Right atrium auricular region (tissue), 2 donors: ENCODE data around the gene RNF4. TPM values are rescaled to one million over a fixed set of nuclear protein-coding genes. Genes with fewer than 3 reads are reported as not detected.

Source experiments
- DNase-seq: peaks from one replicate; pipeline ENCODE4 v3.0.0-alpha.2; 2019; ENCODE audit warnings: low spot score
- H3K27ac ChIP-seq, 2 donors: fragments of 200-600 bp; sonication (generic); 1 replicate in 1 of 2; 2 replicates in 1 of 2; pipeline ENCODE4 v1.5.1; 2016 to 2019
- H3K27me3 ChIP-seq, 2 donors: fragments of 200-600 bp; sonication (generic); one replicate each; pipeline versions ENCODE4 v1.5.1 to v1.6.0; 2017 to 2019
- H3K36me3 ChIP-seq: fragments of 200-600 bp; sonication (generic); one replicate; pipeline ENCODE4 v1.5.1; 2016
- H3K4me1 ChIP-seq, 2 donors: fragments of 200-600 bp; sonication (generic); one replicate each; pipeline versions ENCODE4 v1.5.1 to v1.6.0; 2017 to 2019
- H3K4me3 ChIP-seq, 2 donors: fragments of 200-600 bp; sonication (generic); 1 replicate in 1 of 2; 2 replicates in 1 of 2; pipeline ENCODE4 v1.5.1; 2017 to 2019; ENCODE audit warnings: mild to moderate bottlenecking in 1 of 2, moderate library complexity in 1 of 2
- H3K9me3 ChIP-seq, 2 donors: fragments of 200-600 bp; sonication (generic); one replicate each; pipeline ENCODE4 v1.5.1; 2019
- total RNA-seq, 2 donors: library from RNA; depleted of rRNA; stranded (reverse); fragments of >200 nt; gene quantifications; one replicate each; pipeline ENCODE4 v1.1.0, GENCODE V29; 2016
- TF ChIP-seq, protein P1 (sequence below), 2 donors: fragments of 200-600 bp; sonication (generic); IDR thresholded peaks; one replicate each; pipeline ENCODE4 v1.5.1; 2019; ENCODE audit warnings: antibody characterized with exemption in 2 of 2

The RNF4 gene
- total RNA-seq, 2 donors from 2014 or later, result 30.0 to 31.3 TPM

DNA sequence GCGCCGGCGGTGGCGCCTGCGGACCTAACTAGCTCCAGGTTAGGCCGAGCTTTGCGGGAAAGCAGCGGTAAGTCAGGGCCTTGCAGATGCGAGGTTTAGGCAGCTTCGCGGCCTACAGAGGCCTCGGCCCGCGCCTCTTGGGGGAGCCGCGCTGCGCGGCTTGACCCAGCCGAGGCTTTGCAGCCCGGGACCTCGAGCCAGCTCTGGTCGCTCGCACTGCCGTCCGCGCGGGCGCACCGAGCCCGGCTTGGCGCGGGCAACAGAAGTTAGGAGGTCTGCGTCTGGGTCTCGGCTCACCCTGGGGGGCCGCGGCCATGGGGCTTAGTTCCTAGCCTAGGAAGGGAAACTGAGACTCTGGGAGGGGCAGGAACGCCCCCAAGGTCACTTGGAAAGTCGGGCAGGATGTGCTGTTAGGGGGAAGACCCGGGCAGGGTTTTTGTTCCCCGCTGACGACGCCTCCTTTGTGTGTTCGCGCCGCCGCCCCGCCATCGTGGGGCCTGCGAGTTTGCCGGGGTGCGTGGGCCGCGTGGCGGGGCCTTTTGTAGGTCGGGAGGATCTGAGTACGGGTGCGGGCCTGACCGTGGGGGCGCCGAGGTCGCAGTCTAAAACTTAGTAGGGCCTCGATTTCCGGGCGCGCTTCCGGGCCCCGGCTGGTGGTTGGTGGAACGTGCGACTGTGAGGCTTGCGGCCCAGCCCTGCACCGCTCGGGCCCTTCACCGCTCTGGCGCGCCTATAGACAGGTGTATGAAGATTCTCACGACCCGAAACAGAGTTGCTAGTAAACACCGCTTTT lies 482 bp downstream of the RNF4 start:
- Histone ChIP-seq H3K27me3 (no peaks in the 10 kb centered on the region), H3K36me3 (peaks cover 15% of the 10 kb centered on the region), H3K4me3 (peak overlapping the region; percentile 85 to 99), H3K27ac (peak overlapping the region; percentile 94 to 95), H3K4me1 (peaks cover 0 to 27% of the 10 kb centered on the region in 2 donors), H3K9me3 (no peaks in the 10 kb centered on the region)
- no peak for DNase-seq
- TF ChIP-seq, protein P1, sequence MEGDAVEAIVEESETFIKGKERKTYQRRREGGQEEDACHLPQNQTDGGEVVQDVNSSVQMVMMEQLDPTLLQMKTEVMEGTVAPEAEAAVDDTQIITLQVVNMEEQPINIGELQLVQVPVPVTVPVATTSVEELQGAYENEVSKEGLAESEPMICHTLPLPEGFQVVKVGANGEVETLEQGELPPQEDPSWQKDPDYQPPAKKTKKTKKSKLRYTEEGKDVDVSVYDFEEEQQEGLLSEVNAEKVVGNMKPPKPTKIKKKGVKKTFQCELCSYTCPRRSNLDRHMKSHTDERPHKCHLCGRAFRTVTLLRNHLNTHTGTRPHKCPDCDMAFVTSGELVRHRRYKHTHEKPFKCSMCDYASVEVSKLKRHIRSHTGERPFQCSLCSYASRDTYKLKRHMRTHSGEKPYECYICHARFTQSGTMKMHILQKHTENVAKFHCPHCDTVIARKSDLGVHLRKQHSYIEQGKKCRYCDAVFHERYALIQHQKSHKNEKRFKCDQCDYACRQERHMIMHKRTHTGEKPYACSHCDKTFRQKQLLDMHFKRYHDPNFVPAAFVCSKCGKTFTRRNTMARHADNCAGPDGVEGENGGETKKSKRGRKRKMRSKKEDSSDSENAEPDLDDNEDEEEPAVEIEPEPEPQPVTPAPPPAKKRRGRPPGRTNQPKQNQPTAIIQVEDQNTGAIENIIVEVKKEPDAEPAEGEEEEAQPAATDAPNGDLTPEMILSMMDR (IDR thresholded peaks at IDR 0.05), result no peak

GRCh38 chr4:2470791-2471190 lies 1.9 kb downstream of the RNF4 start:
- H3K27me3 ChIP-seq, result no peaks in the 10 kb centered on the region
- peaks cover 15% of the 10 kb centered on the region for H3K36me3 ChIP-seq
- H3K9me3 ChIP-seq, result no peaks in the 10 kb centered on the region
- H3K4me3 ChIP-seq, result no peak overlapping the region
- DNase-seq, result no peak
- peaks cover 0 to 27% of the 10 kb centered on the region in 2 donors for H3K4me1 ChIP-seq
- TF ChIP-seq, protein P1 (IDR thresholded peaks at IDR 0.05), result no peak
- H3K27ac ChIP-seq, result no peak overlapping the region

DNA sequence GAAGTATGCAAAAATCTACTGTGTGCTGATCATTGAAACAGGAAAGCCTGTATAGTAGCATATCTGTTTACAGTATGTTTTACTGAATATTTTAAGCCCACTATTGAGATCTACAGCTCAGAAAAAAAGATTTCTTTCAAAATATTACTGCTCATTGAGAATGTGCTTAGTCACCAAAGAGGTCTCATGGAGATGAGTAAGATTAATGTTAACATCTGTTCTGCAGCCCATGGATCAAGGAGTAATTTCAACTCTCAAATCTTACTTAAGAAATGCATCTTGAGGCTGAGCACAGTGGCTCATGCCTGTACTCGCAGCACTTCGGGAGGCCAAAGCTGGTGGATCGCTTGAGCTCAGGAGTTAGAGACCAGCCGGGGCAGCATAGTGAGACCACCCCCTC lies 3.3 kb downstream of the RNF4 start:
- Histone ChIP-seq H3K4me1 (peaks cover 0 to 27% of the 10 kb centered on the region in 2 donors), H3K27ac (no peak overlapping the region), H3K9me3 (no peaks in the 10 kb centered on the region), H3K36me3 (peaks cover 15% of the 10 kb centered on the region), H3K4me3 (no peak overlapping the region), H3K27me3 (no peaks in the 10 kb centered on the region)
- no peak for DNase-seq
- TF ChIP-seq, protein P1 (IDR thresholded peaks at IDR 0.05), result no peak

DNA sequence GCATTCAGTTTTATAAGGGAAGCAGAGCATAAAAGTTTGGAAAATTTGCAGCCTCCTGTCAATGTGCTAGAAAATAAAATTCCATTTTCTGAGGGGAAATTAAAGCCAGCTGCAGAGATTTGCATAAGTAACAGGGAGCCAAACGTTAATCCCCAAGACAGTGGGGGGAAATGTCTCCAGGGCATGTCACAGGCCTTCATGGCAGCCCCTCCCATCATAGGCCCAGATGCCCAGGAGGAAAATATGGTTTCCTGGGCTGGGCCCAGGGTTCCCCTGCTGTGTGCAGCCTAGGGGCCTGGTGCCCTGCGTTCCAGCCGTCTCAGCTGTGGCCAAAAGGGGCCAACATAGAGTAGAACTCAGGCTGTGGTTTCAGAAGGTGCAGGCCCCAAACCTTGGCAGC lies 9.3 kb downstream of the RNF4 start:
- no peaks in the 10 kb centered on the region for H3K9me3 ChIP-seq
- no peaks in the 10 kb centered on the region for H3K27me3 ChIP-seq
- no peaks in the 10 kb centered on the region for H3K36me3 ChIP-seq
- H3K4me1 ChIP-seq, result peaks cover 0 to 42% of the 10 kb centered on the region in 2 donors
- H3K27ac ChIP-seq, result no peak overlapping the region
- no peak for DNase-seq
- TF ChIP-seq, protein P1 (IDR thresholded peaks at IDR 0.05), result no peak
- H3K4me3 ChIP-seq, result no peak overlapping the region

- peaks cover 0 to 66% of the 10 kb centered on the region in 2 donors for H3K4me1 ChIP-seq
- DNase-seq, result no peak
- no peak overlapping the region for H3K27ac ChIP-seq
- no peak overlapping the region for H3K4me3 ChIP-seq
- TF ChIP-seq, protein P1 (IDR thresholded peaks at IDR 0.05), result no peak
- no peaks in the 10 kb centered on the region for H3K36me3 ChIP-seq
- H3K27me3 ChIP-seq, result no peaks in the 10 kb centered on the region
- H3K9me3 ChIP-seq, result no peaks in the 10 kb centered on the region
Observed at GRCh38 chr4:2480649-2481048, 11.7 kb downstream of the RNF4 start.
